Neural progenitor cell (in vitro differentiated cells): Measurements from ENCODE around the gene RNF180. TPM values are rescaled to one million over a fixed set of nuclear protein-coding genes. Genes with fewer than 3 reads are reported as not detected.
A peak's percentile ranks its signal among the peaks of the same experiment; 100 is the strongest.

Experiments used
- DNase-seq: peaks from one replicate; pipeline ENCODE4 v3.0.0-alpha.2; 2016; ENCODE audit warnings: low spot score
- H2AFZ ChIP-seq: fragments of 200-600 bp; sonication (generic); replicated peaks from 2 replicates; pipeline ENCODE4 v1.6.1; 2016; ENCODE audit warnings: antibody characterized with exemption
- H3F3A ChIP-seq: fragments of 200-600 bp; sonication (generic); 2 replicates; pipeline ENCODE4 v1.6.1; 2016; ENCODE audit warnings: antibody characterized with exemption, low read depth
- H3K27ac ChIP-seq: fragments of 200-600 bp; sonication (generic); 2 replicates; pipeline ENCODE4 v1.5.1; 2016; ENCODE audit warnings: mild to moderate bottlenecking
- H3K27me3 ChIP-seq: fragments of 200-600 bp; sonication (generic); 2 replicates; pipeline ENCODE4 v1.6.1; 2016; ENCODE audit warnings: mild to moderate bottlenecking, moderate library complexity
- H3K36me3 ChIP-seq: fragments of 200-600 bp; sonication (generic); 2 replicates; pipeline ENCODE4 v1.5.1; 2016
- H3K4me1 ChIP-seq: fragments of 200-600 bp; sonication (generic); 2 replicates; pipeline ENCODE4 v1.6.1; 2016; ENCODE audit warnings: mixed run types
- H3K4me2 ChIP-seq: fragments of 200-600 bp; sonication (generic); 2 replicates; pipeline ENCODE4 v1.6.1; 2016
- H3K4me3 ChIP-seq: fragments of 200-600 bp; sonication (generic); 2 replicates; pipeline ENCODE4 v1.5.1; 2016
- H3K79me2 ChIP-seq: fragments of 200-600 bp; sonication (generic); 2 replicates; pipeline ENCODE4 v1.6.1; 2016; ENCODE audit warnings: low read depth
- H3K9ac ChIP-seq: fragments of 200-600 bp; sonication (generic); 2 replicates; pipeline ENCODE4 v1.6.1; 2016
- H3K9me3 ChIP-seq: fragments of 200-600 bp; sonication (generic); 2 replicates; pipeline ENCODE4 v1.5.1; 2016; ENCODE audit warnings: low read depth
- H4K20me1 ChIP-seq: fragments of 200-600 bp; sonication (generic); 2 replicates; pipeline ENCODE4 v1.6.1; 2016; ENCODE audit warnings: low read depth
- H3K27ac Mint-ChIP-seq: 3 replicates; pipeline ENCODE4 v1.8.0; 2021; ENCODE audit warnings: mixed read lengths
- H3K27me3 Mint-ChIP-seq: 2 replicates; pipeline ENCODE4 v1.8.0; 2022; ENCODE audit warnings: low read depth, mild to moderate bottlenecking, inconsistent platforms, moderate library complexity, mixed read lengths; ENCODE audit not compliant: insufficient read depth
- H3K36me3 Mint-ChIP-seq: 3 replicates; pipeline ENCODE4 v1.8.0; 2021; ENCODE audit warnings: mixed read lengths
- H3K4me1 Mint-ChIP-seq: 3 replicates; pipeline ENCODE4 v1.8.0; 2021; ENCODE audit warnings: mixed read lengths
- H3K4me3 Mint-ChIP-seq: 3 replicates; pipeline ENCODE4 v1.8.0; 2021; ENCODE audit warnings: mild to moderate bottlenecking, moderate library complexity, mixed read lengths
- H3K9me3 Mint-ChIP-seq: 3 replicates; pipeline ENCODE4 v1.8.0; 2020; ENCODE audit warnings: mixed read lengths
- EZH2 ChIP-seq: fragments of 200-600 bp; sonication (generic); IDR thresholded peaks from 2 replicates; pipeline ENCODE4 v1.6.1; 2017; ENCODE audit warnings: antibody characterized with exemption, mild to moderate bottlenecking, moderate library complexity
- EZH2phosphoT487 ChIP-seq: fragments of 200-600 bp; sonication (generic); IDR thresholded peaks from 2 replicates; pipeline ENCODE4 v1.6.1; 2017; ENCODE audit warnings: antibody characterized with exemption
- total RNA-seq: library from RNA; depleted of rRNA; stranded (reverse); fragments of >200 nt; gene quantifications from 2 replicates; pipeline ENCODE4 v1.2.3, GENCODE V29; 2015; ENCODE audit warnings: low replicate concordance
- TF ChIP-seq, protein P1 (sequence below): fragments of 200-600 bp; sonication (generic); IDR thresholded peaks from 2 replicates; pipeline ENCODE4 v1.5.1; 2017; ENCODE audit warnings: antibody characterized with exemption, mild to moderate bottlenecking

Gene RNF180
- total RNA-seq, 1 donor from 2014 or later = 5.5 TPM

DNA sequence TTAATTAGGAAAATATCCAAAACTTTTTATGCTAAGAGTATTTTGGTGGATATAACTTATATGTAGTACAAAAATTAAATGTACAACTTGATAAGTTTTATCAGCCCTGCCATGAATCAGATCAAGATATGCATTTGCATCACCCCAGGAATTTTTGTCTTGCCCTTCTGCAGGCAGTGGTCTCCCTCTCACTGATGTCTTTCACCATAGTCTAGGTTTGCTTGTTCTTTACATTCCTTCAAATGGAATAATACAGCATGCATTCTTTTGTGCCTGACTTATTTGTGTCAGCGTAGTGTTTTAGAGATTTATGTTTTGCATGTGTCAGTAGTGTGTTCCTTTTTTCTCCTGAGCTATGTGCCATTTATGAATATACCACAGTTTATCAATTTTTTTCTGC lies 36.4 kb downstream of the RNF180 start:
- TF ChIP-seq EZH2phosphoT487 (no peak), EZH2 (no peak)
- TF ChIP-seq, protein P1, sequence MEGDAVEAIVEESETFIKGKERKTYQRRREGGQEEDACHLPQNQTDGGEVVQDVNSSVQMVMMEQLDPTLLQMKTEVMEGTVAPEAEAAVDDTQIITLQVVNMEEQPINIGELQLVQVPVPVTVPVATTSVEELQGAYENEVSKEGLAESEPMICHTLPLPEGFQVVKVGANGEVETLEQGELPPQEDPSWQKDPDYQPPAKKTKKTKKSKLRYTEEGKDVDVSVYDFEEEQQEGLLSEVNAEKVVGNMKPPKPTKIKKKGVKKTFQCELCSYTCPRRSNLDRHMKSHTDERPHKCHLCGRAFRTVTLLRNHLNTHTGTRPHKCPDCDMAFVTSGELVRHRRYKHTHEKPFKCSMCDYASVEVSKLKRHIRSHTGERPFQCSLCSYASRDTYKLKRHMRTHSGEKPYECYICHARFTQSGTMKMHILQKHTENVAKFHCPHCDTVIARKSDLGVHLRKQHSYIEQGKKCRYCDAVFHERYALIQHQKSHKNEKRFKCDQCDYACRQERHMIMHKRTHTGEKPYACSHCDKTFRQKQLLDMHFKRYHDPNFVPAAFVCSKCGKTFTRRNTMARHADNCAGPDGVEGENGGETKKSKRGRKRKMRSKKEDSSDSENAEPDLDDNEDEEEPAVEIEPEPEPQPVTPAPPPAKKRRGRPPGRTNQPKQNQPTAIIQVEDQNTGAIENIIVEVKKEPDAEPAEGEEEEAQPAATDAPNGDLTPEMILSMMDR = no peak
- Histone ChIP-seq H3K4me3 (no peak overlapping the region), H3K4me1 (no peaks in the 10 kb centered on the region), H3K27me3 (no peaks in the 10 kb centered on the region), H3K4me2 (no peak overlapping the region), H4K20me1 (no peaks in the 10 kb centered on the region), H3K79me2 (no peaks in the 10 kb centered on the region), H3K36me3 (no peaks in the 10 kb centered on the region), H3K9ac (no peak overlapping the region), H3K9me3 (no peaks in the 10 kb centered on the region), H3F3A (no peaks in the 10 kb centered on the region), H2AFZ (no peak overlapping the region), H3K27ac (no peak overlapping the region)
- no peak overlapping the region for H3K4me3 Mint-ChIP-seq
- H3K9me3 Mint-ChIP-seq = no peaks in the 10 kb centered on the region
- no peak for DNase-seq
- no peak overlapping the region for H3K27ac Mint-ChIP-seq
- no peaks in the 10 kb centered on the region for H3K4me1 Mint-ChIP-seq
- H3K27me3 Mint-ChIP-seq = no peaks in the 10 kb centered on the region
- H3K36me3 Mint-ChIP-seq = no peaks in the 10 kb centered on the region

DNA sequence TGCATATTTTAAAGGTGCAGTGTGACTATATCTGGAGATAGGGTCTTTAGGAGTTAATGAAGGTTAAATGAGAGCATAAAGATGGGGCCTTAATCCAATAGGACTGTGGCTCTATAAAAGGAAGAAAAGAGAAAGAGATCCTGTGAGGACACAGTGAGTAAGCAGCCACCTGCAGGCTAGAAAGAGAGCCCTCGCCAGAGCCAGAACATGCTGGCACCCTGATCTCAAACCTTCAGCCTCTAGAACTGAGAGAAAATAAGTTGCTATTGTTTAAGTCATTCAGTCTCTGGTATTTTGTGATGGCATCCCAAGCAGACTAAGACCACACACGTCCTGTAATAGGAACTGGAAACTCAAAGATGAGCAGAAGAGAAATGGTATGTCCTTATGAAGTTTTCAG lies 41.0 kb downstream of the RNF180 start:
- peak; percentile 34 for DNase-seq
- no peaks in the 10 kb centered on the region for H3K4me1 ChIP-seq
- H3K27me3 Mint-ChIP-seq = no peaks in the 10 kb centered on the region
- no peaks in the 10 kb centered on the region for H3K9me3 Mint-ChIP-seq
- no peak overlapping the region for H3K4me3 ChIP-seq
- no peak overlapping the region for H3K9ac ChIP-seq
- H3K27ac ChIP-seq = no peak overlapping the region
- no peaks in the 10 kb centered on the region for H3K36me3 Mint-ChIP-seq
- H3K9me3 ChIP-seq = no peaks in the 10 kb centered on the region
- H3K36me3 ChIP-seq = no peaks in the 10 kb centered on the region
- H3F3A ChIP-seq = no peaks in the 10 kb centered on the region
- H3K27ac Mint-ChIP-seq = no peak overlapping the region
- no peaks in the 10 kb centered on the region for H3K27me3 ChIP-seq
- no peak for TF ChIP-seq EZH2phosphoT487
- TF ChIP-seq, protein P1 = peak; percentile 16
- no peak overlapping the region for H3K4me2 ChIP-seq
- no peaks in the 10 kb centered on the region for H4K20me1 ChIP-seq
- H3K79me2 ChIP-seq = no peaks in the 10 kb centered on the region
- H2AFZ ChIP-seq = no peak overlapping the region
- no peak overlapping the region for H3K4me3 Mint-ChIP-seq
- no peaks in the 10 kb centered on the region for H3K4me1 Mint-ChIP-seq

DNA sequence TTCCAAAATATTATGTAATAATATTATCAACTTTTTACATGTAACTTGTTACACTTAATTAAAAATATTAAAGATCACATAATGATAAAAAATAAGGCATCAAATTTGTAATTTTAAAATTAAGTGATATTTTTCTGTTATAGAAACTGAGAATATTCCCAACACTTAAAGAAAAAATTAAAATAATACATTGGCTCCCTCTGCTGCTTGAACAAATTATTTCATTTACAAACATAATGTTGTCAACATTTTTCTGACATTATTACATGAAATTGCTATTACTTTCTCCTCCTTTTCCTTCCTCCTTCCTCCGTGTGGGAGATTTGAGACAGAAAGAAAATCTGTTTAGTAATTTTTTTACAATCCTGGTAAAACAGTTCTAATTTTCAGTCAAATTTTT lies 42.3 kb downstream of the RNF180 start:
- Histone ChIP-seq H2AFZ (no peak overlapping the region), H3K36me3 (no peaks in the 10 kb centered on the region), H3K9ac (no peak overlapping the region), H3K4me3 (no peak overlapping the region), H3K27ac (no peak overlapping the region), H3K9me3 (no peaks in the 10 kb centered on the region), H3K4me1 (no peaks in the 10 kb centered on the region), H3K79me2 (no peaks in the 10 kb centered on the region), H3K27me3 (no peaks in the 10 kb centered on the region), H4K20me1 (no peaks in the 10 kb centered on the region), H3F3A (no peaks in the 10 kb centered on the region), H3K4me2 (no peak overlapping the region)
- Mint-ChIP-seq H3K9me3 (no peaks in the 10 kb centered on the region), H3K4me3 (no peak overlapping the region), H3K27ac (no peak overlapping the region), H3K36me3 (no peaks in the 10 kb centered on the region), H3K27me3 (no peaks in the 10 kb centered on the region), H3K4me1 (peaks cover under 1% of the 10 kb centered on the region)
- no peak for DNase-seq
- TF ChIP-seq EZH2 (no peak), EZH2phosphoT487 (no peak)
- TF ChIP-seq, protein P1 = peak; percentile 48

DNA sequence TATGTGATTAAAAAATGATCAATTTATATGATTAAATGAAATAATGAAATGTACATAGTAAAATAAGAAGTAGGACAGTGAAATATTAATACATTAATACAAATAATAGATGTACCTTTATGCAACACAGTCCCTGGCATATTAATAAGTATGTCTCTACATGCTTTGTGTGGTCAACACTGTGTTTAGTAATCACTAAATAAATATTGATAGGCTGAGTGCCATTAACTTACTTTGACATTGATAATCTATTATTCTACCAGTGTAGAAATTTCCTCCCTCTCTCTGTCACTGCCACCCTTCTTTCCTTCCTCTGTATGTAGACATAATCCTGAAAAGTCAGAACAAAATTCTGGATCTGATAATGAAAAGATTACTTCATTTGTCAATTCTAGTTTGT lies 43.7 kb downstream of the RNF180 start:
- no peak for TF ChIP-seq EZH2phosphoT487
- no peaks in the 10 kb centered on the region for H3K36me3 Mint-ChIP-seq

More for the DNA sequence above, 43.7 kb downstream of the RNF180 start:
- Mint-ChIP-seq H3K4me3 (no peak overlapping the region), H3K9me3 (no peaks in the 10 kb centered on the region), H3K27ac (no peak overlapping the region), H3K27me3 (no peaks in the 10 kb centered on the region), H3K4me1 (peaks cover 8% of the 10 kb centered on the region)
- H3K9me3 ChIP-seq = no peaks in the 10 kb centered on the region
- no peaks in the 10 kb centered on the region for H4K20me1 ChIP-seq
- H3K4me1 ChIP-seq = no peaks in the 10 kb centered on the region
- no peak overlapping the region for H3K27ac ChIP-seq
- H3F3A ChIP-seq = no peaks in the 10 kb centered on the region
- H3K9ac ChIP-seq = no peak overlapping the region
- no peak overlapping the region for H3K4me2 ChIP-seq
- no peak overlapping the region for H3K4me3 ChIP-seq
- H3K36me3 ChIP-seq = no peaks in the 10 kb centered on the region
- H2AFZ ChIP-seq = no peak overlapping the region
- no peaks in the 10 kb centered on the region for H3K79me2 ChIP-seq
- DNase-seq = no peak
- H3K27me3 ChIP-seq = no peaks in the 10 kb centered on the region
